ENCODE data around the gene CENPB. TPM values are rescaled to one million over a fixed set of nuclear protein-coding genes. Genes with fewer than 3 reads are reported as not detected.

The CENPB gene
- total and polyA plus RNA-seq, 10 of the 15 experiments (the other 5 are each of a cell fraction or from before 2014, with no cell fraction given), result 0.16 to 71.2 (median 14.0) TPM

DNA sequence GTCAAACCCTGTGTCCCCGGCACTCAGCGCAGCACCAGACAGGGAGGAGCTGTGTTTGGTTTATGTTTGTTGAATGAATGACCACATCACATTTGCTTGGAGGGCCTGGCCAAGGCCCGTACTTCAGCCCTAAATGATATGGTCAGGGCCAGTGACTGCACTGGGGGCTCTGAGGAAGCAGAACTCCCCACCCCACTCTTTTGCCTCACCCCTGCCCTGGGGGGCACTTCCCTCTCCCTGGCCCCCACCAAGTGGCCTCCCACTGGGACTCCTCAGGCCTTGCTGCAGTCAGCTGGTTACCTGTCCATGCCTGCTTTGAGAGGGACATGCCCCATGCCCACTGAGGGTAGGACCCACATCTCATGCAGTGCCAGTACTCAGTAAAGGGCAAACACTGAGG, 21.9 kb downstream of the CENPB start (continued):
- TF ChIP-seq NFXL1 (IDR thresholded peaks at IDR 0.05; ENCODE audit: borderline replicate concordance), result no peak
- TF ChIP-seq, protein P1, sequence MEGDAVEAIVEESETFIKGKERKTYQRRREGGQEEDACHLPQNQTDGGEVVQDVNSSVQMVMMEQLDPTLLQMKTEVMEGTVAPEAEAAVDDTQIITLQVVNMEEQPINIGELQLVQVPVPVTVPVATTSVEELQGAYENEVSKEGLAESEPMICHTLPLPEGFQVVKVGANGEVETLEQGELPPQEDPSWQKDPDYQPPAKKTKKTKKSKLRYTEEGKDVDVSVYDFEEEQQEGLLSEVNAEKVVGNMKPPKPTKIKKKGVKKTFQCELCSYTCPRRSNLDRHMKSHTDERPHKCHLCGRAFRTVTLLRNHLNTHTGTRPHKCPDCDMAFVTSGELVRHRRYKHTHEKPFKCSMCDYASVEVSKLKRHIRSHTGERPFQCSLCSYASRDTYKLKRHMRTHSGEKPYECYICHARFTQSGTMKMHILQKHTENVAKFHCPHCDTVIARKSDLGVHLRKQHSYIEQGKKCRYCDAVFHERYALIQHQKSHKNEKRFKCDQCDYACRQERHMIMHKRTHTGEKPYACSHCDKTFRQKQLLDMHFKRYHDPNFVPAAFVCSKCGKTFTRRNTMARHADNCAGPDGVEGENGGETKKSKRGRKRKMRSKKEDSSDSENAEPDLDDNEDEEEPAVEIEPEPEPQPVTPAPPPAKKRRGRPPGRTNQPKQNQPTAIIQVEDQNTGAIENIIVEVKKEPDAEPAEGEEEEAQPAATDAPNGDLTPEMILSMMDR (IDR thresholded peaks at IDR 0.05 in 2 of 3, conservative IDR thresholded peaks at IDR 0.05 in 1 of 3; ENCODE audit: control insufficient read depth in 2 of 3, extremely low read depth in 1 of 3, insufficient read depth in 1 of 3, low read depth in 3 of 3, low read length in 3 of 3), result no peak
- TF ChIP-seq RB1 (IDR thresholded peaks at IDR 0.05; ENCODE audit: borderline replicate concordance), result no peak
- no peak for TF ChIP-seq SIN3A (IDR thresholded peaks at IDR 0.05; ENCODE audit: low read depth, low read length)
- no peak for TF ChIP-seq SMC3 (IDR thresholded peaks at IDR 0.05; ENCODE audit: borderline replicate concordance, low read length)
- TF ChIP-seq, protein P2, sequence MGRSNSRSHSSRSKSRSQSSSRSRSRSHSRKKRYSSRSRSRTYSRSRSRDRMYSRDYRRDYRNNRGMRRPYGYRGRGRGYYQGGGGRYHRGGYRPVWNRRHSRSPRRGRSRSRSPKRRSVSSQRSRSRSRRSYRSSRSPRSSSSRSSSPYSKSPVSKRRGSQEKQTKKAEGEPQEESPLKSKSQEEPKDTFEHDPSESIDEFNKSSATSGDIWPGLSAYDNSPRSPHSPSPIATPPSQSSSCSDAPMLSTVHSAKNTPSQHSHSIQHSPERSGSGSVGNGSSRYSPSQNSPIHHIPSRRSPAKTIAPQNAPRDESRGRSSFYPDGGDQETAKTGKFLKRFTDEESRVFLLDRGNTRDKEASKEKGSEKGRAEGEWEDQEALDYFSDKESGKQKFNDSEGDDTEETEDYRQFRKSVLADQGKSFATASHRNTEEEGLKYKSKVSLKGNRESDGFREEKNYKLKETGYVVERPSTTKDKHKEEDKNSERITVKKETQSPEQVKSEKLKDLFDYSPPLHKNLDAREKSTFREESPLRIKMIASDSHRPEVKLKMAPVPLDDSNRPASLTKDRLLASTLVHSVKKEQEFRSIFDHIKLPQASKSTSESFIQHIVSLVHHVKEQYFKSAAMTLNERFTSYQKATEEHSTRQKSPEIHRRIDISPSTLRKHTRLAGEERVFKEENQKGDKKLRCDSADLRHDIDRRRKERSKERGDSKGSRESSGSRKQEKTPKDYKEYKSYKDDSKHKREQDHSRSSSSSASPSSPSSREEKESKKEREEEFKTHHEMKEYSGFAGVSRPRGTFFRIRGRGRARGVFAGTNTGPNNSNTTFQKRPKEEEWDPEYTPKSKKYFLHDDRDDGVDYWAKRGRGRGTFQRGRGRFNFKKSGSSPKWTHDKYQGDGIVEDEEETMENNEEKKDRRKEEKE (IDR thresholded peaks at IDR 0.05), result no peak
- TF ChIP-seq, protein P3, sequence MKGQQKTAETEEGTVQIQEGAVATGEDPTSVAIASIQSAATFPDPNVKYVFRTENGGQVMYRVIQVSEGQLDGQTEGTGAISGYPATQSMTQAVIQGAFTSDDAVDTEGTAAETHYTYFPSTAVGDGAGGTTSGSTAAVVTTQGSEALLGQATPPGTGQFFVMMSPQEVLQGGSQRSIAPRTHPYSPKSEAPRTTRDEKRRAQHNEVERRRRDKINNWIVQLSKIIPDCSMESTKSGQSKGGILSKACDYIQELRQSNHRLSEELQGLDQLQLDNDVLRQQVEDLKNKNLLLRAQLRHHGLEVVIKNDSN (IDR thresholded peaks at IDR 0.05; ENCODE audit: borderline replicate concordance, extremely low read length, insufficient read depth, low read depth, low read length), result no peak
